ENCODE measurements around the gene SLC38A11.

GRCh38 chr2:164932377-164932776, 22.9 kb downstream of the SLC38A11 start:
- TF ChIP-seq CTCF (IDR thresholded peaks at IDR 0.05; ENCODE audit: control extremely low read depth in 1 of 3, insufficient read depth in 1 of 3, low read depth in 1 of 3, low read length in 3 of 3) (no peak), RXRA (IDR thresholded peaks at IDR 0.05; ENCODE audit: insufficient read depth, low read depth, low read length) (no peak), EP300 (IDR thresholded peaks at IDR 0.05; ENCODE audit: borderline replicate concordance in 1 of 2, low read depth in 2 of 2, low read length in 2 of 2) (no peak), CHD7 (IDR thresholded peaks at IDR 0.05; ENCODE audit: insufficient replicate concordance, low read length) (no peak), RFX5 (IDR thresholded peaks at IDR 0.05; ENCODE audit: borderline replicate concordance, low read depth, low read length) (no peak), SIRT6 (IDR thresholded peaks at IDR 0.05; ENCODE audit: low read length) (no peak), POLR2A (IDR thresholded peaks at IDR 0.05; ENCODE audit: control extremely low read depth in 1 of 2, low read depth in 2 of 2, low read length in 2 of 2) (no peak)

All from H1 (cell line).